ENCODE data around the gene PKP1.
A peak's percentile ranks its signal among the peaks of the same experiment; 100 is the strongest.

- peak; percentile 90 to 97 for TF ChIP-seq CTCF (conservative IDR thresholded peaks at IDR 0.05; ENCODE audit: low read depth in 2 of 2)
- no peak for TF ChIP-seq POLR2AphosphoS5 (IDR thresholded peaks at IDR 0.05; ENCODE audit: low read depth)
- TF ChIP-seq EZH2 (IDR thresholded peaks at IDR 0.05; ENCODE audit: low read depth, unreplicated experiment), result no peak
- TF ChIP-seq CREB1 (CRISPR knock-in tag; IDR thresholded peaks at IDR 0.05; ENCODE audit: low read depth), result no peak
- TF ChIP-seq ZNF114 (CRISPR knock-in tag; IDR thresholded peaks at IDR 0.05), result no peak
- TF ChIP-seq REST (IDR thresholded peaks at IDR 0.05; ENCODE audit: unreplicated experiment), result no peak
- no peak for TF ChIP-seq JUNB (IDR thresholded peaks at IDR 0.05; ENCODE audit: unreplicated experiment)
- no peak for TF ChIP-seq ETS1 (IDR thresholded peaks at IDR 0.05)
- TF ChIP-seq EZH2phosphoT487 (IDR thresholded peaks at IDR 0.05; ENCODE audit: unreplicated experiment), result no peak
These were observed 78.6 kb downstream of the PKP1 start for GRCh38 chr1:201361652-201362504.
